ENCODE data around the gene NAPEPLD. TPM values are rescaled to one million over a fixed set of nuclear protein-coding genes. Genes with fewer than 3 reads are reported as not detected.
"Not testable (repeated sequence)": the region's sequence is repeated elsewhere in the genome, so short reads cannot be mapped to it uniquely, and the experiment has no call there.

Gene NAPEPLD
- polyA plus RNA-seq, 1 donor (not counting 4 experiments of a cell fraction or from before 2014, with no cell fraction given) = 3.8 TPM

DNA sequence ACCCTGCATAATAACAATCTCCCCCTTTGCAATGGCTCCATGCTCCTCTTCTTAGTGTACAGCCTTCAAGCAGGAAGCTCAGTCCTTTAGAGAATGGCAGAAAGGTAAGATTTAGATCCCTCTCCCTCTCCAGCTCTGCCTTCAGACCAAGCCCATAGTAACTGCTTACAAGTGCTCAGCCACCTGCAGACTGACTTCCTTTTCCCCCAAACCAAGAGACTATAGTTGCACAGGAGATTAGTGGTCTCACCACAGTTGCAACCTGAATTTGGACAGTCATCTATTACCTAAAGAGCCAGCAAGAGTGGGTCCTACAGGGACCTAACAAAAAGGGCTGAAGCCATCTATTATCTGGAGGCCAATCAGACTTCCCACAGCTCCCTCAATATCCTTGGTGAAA, 90.8 kb downstream of the NAPEPLD start:
- no peak for DNase-seq (ENCODE audit: low read depth, low spot score)
- no peaks in the 10 kb centered on the region for H4K20me1 ChIP-seq (ENCODE audit: control insufficient read depth, extremely low read depth, insufficient read depth, low read length)
- H3K9me1 ChIP-seq (ENCODE audit: control insufficient read depth, extremely low read depth, insufficient read depth, low read length) = no peaks in the 10 kb centered on the region
- dilution Hi-C loops (cut with MboI; ENCODE audit: extremely low pct_ligation_motif_present, low sequenced_read_pairs) = no loop called here
- H3K27me3 ChIP-seq (ENCODE audit: control insufficient read depth, extremely low read depth, insufficient read depth, low read length) = no peaks in the 10 kb centered on the region
- H3K36me3 ChIP-seq (ENCODE audit: control insufficient read depth in 2 of 2, extremely low read depth in 1 of 2, insufficient read depth in 2 of 2, low read length in 2 of 2) = no peaks in the 10 kb centered on the region
- no peaks in the 10 kb centered on the region for H3K79me2 ChIP-seq (ENCODE audit: control insufficient read depth, insufficient read depth, low read length)
- no peaks in the 10 kb centered on the region for H3K4me1 ChIP-seq (ENCODE audit: control insufficient read depth, extremely low read depth, insufficient read depth, low read length)
- no peak overlapping the region for H3K4me3 ChIP-seq (ENCODE audit: control insufficient read depth in 2 of 3, extremely low read depth in 1 of 3, insufficient read depth in 2 of 3, low read depth in 1 of 3, low read length in 3 of 3)
- no peak overlapping the region for H3K4me2 ChIP-seq (ENCODE audit: control insufficient read depth, extremely low read depth, insufficient read depth, low read depth, low read length)
- no peaks in the 10 kb centered on the region for H3K9me3 ChIP-seq (ENCODE audit: control insufficient read depth, low read depth, low read length)
- no peak overlapping the region for H3K27ac ChIP-seq (ENCODE audit: control insufficient read depth, insufficient read depth, low read length)
- no peak overlapping the region for H2AFZ ChIP-seq (ENCODE audit: control insufficient read depth, low read length)
- H3K9ac ChIP-seq (ENCODE audit: control insufficient read depth, extremely low read depth, insufficient read depth, low read length) = no peak overlapping the region
- FAIRE-seq = no peak
- TF ChIP-seq, protein P1, sequence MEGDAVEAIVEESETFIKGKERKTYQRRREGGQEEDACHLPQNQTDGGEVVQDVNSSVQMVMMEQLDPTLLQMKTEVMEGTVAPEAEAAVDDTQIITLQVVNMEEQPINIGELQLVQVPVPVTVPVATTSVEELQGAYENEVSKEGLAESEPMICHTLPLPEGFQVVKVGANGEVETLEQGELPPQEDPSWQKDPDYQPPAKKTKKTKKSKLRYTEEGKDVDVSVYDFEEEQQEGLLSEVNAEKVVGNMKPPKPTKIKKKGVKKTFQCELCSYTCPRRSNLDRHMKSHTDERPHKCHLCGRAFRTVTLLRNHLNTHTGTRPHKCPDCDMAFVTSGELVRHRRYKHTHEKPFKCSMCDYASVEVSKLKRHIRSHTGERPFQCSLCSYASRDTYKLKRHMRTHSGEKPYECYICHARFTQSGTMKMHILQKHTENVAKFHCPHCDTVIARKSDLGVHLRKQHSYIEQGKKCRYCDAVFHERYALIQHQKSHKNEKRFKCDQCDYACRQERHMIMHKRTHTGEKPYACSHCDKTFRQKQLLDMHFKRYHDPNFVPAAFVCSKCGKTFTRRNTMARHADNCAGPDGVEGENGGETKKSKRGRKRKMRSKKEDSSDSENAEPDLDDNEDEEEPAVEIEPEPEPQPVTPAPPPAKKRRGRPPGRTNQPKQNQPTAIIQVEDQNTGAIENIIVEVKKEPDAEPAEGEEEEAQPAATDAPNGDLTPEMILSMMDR (optimal IDR thresholded peaks at IDR 0.05 in 1 of 3, IDR thresholded peaks at IDR 0.05 in 1 of 3, conservative IDR thresholded peaks at IDR 0.05 in 1 of 3; ENCODE audit: extremely low read depth in 1 of 3, insufficient read depth in 2 of 3, low read length in 3 of 3) = no peak
- no peak for TF ChIP-seq EZH2 (IDR thresholded peaks at IDR 0.05; ENCODE audit: low read length)

DNA sequence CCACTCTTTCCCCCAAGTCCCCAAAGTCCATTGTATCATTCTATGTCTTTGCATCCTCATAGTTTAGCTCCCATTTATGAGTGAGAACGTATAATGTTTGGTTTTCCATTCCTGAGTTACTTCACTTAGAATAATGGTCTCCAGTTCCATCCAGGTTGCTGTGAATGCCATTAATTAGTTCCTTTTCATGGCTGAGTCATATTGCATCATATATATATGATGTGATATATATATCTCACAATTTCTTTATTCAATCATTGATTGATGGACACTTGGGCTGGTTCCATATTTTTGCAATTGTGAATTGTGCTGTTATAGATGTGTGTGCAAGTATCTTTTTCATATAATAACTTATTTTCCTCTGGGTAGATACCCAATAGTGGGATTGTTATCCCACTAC, 92.9 kb downstream of the NAPEPLD start:
- H3K79me2 ChIP-seq (ENCODE audit: control insufficient read depth, insufficient read depth, low read length); H3K27ac ChIP-seq (ENCODE audit: control insufficient read depth, insufficient read depth, low read length); FAIRE-seq; H2AFZ ChIP-seq (ENCODE audit: control insufficient read depth, low read length); H3K4me1 ChIP-seq (ENCODE audit: control insufficient read depth, extremely low read depth, insufficient read depth, low read length); H3K4me3 ChIP-seq (ENCODE audit: control insufficient read depth in 2 of 3, extremely low read depth in 1 of 3, insufficient read depth in 2 of 3, low read depth in 1 of 3, low read length in 3 of 3); H3K9me1 ChIP-seq (ENCODE audit: control insufficient read depth, extremely low read depth, insufficient read depth, low read length); dilution Hi-C loops (cut with MboI; ENCODE audit: extremely low pct_ligation_motif_present, low sequenced_read_pairs); H3K9ac ChIP-seq (ENCODE audit: control insufficient read depth, extremely low read depth, insufficient read depth, low read length); H3K27me3 ChIP-seq (ENCODE audit: control insufficient read depth, extremely low read depth, insufficient read depth, low read length); DNase-seq (ENCODE audit: low read depth, low spot score); H3K9me3 ChIP-seq (ENCODE audit: control insufficient read depth, low read depth, low read length); H3K36me3 ChIP-seq (ENCODE audit: control insufficient read depth in 2 of 2, extremely low read depth in 1 of 2, insufficient read depth in 2 of 2, low read length in 2 of 2); H4K20me1 ChIP-seq (ENCODE audit: control insufficient read depth, extremely low read depth, insufficient read depth, low read length); H3K4me2 ChIP-seq (ENCODE audit: control insufficient read depth, extremely low read depth, insufficient read depth, low read depth, low read length): not testable (repeated sequence)

DNA sequence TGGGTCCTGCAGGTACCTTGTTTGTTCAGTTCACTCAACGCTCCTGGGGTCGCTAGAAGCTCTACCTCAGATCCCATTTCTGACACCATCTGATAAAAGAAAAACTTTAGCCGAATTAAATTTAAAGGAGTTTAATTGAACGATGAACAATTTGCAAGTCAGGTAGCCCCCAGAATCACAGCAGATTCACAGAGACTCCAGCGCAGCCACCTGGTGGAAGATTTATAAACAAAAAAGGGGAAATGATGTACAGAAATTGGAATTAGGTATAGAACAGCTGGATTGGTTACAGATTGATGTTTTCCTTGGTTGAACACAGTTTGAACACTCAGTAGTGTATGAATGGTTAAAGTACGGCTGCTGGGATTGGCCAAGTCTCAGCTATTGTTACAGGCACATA, 97.4 kb downstream of the NAPEPLD start:
- Histone ChIP-seq H3K4me1 (ENCODE audit: control insufficient read depth, extremely low read depth, insufficient read depth, low read length) (no peaks in the 10 kb centered on the region), H3K27ac (ENCODE audit: control insufficient read depth, insufficient read depth, low read length) (no peak overlapping the region), H2AFZ (ENCODE audit: control insufficient read depth, low read length) (no peak overlapping the region), H3K9ac (ENCODE audit: control insufficient read depth, extremely low read depth, insufficient read depth, low read length) (no peak overlapping the region), H3K9me1 (ENCODE audit: control insufficient read depth, extremely low read depth, insufficient read depth, low read length) (no peaks in the 10 kb centered on the region), H3K79me2 (ENCODE audit: control insufficient read depth, insufficient read depth, low read length) (no peaks in the 10 kb centered on the region), H3K4me3 (ENCODE audit: control insufficient read depth in 2 of 3, extremely low read depth in 1 of 3, insufficient read depth in 2 of 3, low read depth in 1 of 3, low read length in 3 of 3) (no peak overlapping the region), H3K36me3 (ENCODE audit: control insufficient read depth in 2 of 2, extremely low read depth in 1 of 2, insufficient read depth in 2 of 2, low read length in 2 of 2) (no peaks in the 10 kb centered on the region), H3K4me2 (ENCODE audit: control insufficient read depth, extremely low read depth, insufficient read depth, low read depth, low read length) (no peak overlapping the region), H3K27me3 (ENCODE audit: control insufficient read depth, extremely low read depth, insufficient read depth, low read length) (no peaks in the 10 kb centered on the region), H3K9me3 (ENCODE audit: control insufficient read depth, low read depth, low read length) (no peaks in the 10 kb centered on the region), H4K20me1 (ENCODE audit: control insufficient read depth, extremely low read depth, insufficient read depth, low read length) (no peaks in the 10 kb centered on the region)
- FAIRE-seq = no peak
- no peak for DNase-seq (ENCODE audit: low read depth, low spot score)
- dilution Hi-C loops (cut with MboI; ENCODE audit: extremely low pct_ligation_motif_present, low sequenced_read_pairs) = no loop called here
- no peak for TF ChIP-seq EZH2 (IDR thresholded peaks at IDR 0.05; ENCODE audit: low read length)
- TF ChIP-seq, protein P1 (optimal IDR thresholded peaks at IDR 0.05 in 1 of 3, IDR thresholded peaks at IDR 0.05 in 1 of 3, conservative IDR thresholded peaks at IDR 0.05 in 1 of 3; ENCODE audit: extremely low read depth in 1 of 3, insufficient read depth in 2 of 3, low read length in 3 of 3) = no peak
